ENCODE measurements around the gene ADSL. TPM values are rescaled to one million over a fixed set of nuclear protein-coding genes. Genes with fewer than 3 reads are reported as not detected.

ADSL gene
- total RNA-seq, 1 donor from 2014 or later, result 128 TPM

GRCh38 chr22:40391417-40391816, 45.1 kb downstream of the ADSL start:
- H3K4me3 ChIP-seq (ENCODE audit: low read depth, low read length), result no peak overlapping the region
- no peak for DNase-seq (ENCODE audit: low read depth)
- TF ChIP-seq CTCF (conservative IDR thresholded peaks at IDR 0.05; ENCODE audit: low read depth, low read length), result no peak

- no peak for DNase-seq (ENCODE audit: low read depth)
- H3K4me3 ChIP-seq (ENCODE audit: low read depth, low read length), result no peak overlapping the region
- no peak for TF ChIP-seq CTCF (conservative IDR thresholded peaks at IDR 0.05; ENCODE audit: low read depth, low read length)
These were observed 46.3 kb downstream of the ADSL start for GRCh38 chr22:40392618-40393017.

- TF ChIP-seq CTCF (conservative IDR thresholded peaks at IDR 0.05; ENCODE audit: low read depth, low read length), result no peak
These were observed 48.3 kb downstream of the ADSL start for GRCh38 chr22:40394607-40395006.

GRCh38 chr22:40395607-40396006, 49.3 kb downstream of the ADSL start:
- H3K4me3 ChIP-seq (ENCODE audit: low read depth, low read length), result no peak overlapping the region
- no peak for TF ChIP-seq CTCF (conservative IDR thresholded peaks at IDR 0.05; ENCODE audit: low read depth, low read length)
- no peak for DNase-seq (ENCODE audit: low read depth)

More at GRCh38 chr22:40394607-40395006, 48.3 kb downstream of the ADSL start:
- H3K4me3 ChIP-seq (ENCODE audit: low read depth, low read length), result no peak overlapping the region
- DNase-seq (ENCODE audit: low read depth), result no peak

GRCh38 chr22:40396882-40397281, 50.6 kb downstream of the ADSL start:
- TF ChIP-seq CTCF (conservative IDR thresholded peaks at IDR 0.05; ENCODE audit: low read depth, low read length), result no peak

GRCh38 chr22:40397396-40397795, 51.1 kb downstream of the ADSL start:
- no peak overlapping the region for H3K4me3 ChIP-seq (ENCODE audit: low read depth, low read length)
- TF ChIP-seq CTCF (conservative IDR thresholded peaks at IDR 0.05; ENCODE audit: low read depth, low read length), result no peak
- DNase-seq (ENCODE audit: low read depth), result no peak

More at GRCh38 chr22:40396882-40397281, 50.6 kb downstream of the ADSL start:
- H3K4me3 ChIP-seq (ENCODE audit: low read depth, low read length), result no peak overlapping the region
- no peak for DNase-seq (ENCODE audit: low read depth)

- TF ChIP-seq CTCF (conservative IDR thresholded peaks at IDR 0.05; ENCODE audit: low read depth, low read length), result no peak
- DNase-seq (ENCODE audit: low read depth), result no peak
- no peak overlapping the region for H3K4me3 ChIP-seq (ENCODE audit: low read depth, low read length)
These were observed 53.3 kb downstream of the ADSL start for GRCh38 chr22:40399621-40400020.

All from epithelial cell of proximal tubule (primary cell).